Suppressor macrophage treated with lipopolysaccharide for 4 hours (primary cell): Measurements from ENCODE around the gene ABHD17C.

Experiments used
- DNase-seq: peaks from one replicate; pipeline ENCODE4 v3.0.0-alpha.2; 2020

Gene ABHD17C

DNA sequence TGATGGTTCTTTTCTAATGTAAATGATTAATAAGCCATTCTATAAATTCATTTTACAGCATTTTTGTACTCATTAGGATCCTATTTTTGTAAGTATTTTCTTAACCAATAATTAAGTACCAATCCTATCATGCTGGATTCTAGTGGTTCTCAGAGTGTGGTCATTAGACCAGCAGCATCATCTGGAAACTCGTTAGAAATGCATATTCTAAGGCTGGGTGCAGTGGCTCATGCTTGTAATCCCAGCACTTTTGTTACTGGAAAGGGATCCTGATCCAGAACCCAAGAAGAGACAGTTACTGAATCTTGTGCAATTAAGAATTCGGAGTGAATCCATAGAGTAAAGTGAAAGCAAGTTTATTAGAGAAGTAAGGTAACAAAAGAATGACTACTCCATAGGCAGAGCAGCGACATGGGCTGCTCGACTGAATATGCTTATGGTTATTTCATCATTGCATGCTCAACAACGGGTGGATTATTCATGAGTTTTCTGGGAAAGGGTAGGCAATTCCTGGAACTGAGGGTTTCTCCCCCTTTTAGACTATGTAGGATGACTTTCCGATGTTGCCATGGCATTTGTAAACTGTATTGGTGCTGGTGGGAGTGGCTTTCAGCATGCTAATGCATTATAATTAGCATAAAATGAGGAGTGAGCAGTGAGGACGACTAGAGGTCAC, 74.2 kb downstream of the ABHD17C start:
- no peak for DNase-seq

DNA sequence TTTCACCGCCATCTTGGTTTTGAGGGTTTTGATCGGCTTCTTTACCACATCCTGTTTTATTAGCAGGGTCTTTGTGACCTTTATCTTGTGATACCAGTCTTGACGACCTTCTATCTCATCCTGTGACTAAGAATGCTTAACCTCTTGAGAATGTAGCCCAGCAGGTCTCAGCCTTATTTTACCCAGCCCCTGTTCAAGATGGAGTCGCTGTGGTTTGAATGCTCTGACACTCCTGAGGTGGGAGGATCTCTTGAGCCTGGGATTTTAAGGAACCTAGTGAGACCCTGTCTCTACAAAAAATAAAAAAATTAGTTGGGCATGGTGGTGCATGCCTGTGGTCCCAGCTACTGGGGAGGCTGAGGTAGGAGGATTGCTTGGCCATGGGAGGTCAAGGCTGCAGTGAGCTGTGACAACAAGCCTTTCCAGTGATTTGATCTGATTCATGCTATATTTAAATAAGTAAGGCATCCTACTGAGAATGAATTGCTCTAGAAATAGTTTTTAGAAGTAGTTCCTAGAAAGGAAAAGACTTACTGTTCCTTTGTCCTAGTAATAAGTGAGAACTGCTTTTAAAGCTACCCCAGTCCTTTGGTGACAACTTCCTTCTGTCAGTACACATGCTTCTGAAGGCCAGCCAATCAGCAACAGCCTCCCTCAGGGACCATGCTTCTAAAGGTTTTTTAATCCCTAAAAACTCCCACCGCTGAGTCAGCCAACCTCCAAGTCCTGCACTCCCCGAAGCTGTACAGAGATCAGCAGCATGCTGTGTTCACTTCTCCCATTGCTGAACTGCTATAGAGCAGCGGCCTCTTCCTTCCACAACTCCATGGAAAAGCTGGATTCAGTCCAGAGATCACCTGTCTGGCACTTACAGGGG, 75.0 kb downstream of the ABHD17C start:
- no peak for DNase-seq

DNA sequence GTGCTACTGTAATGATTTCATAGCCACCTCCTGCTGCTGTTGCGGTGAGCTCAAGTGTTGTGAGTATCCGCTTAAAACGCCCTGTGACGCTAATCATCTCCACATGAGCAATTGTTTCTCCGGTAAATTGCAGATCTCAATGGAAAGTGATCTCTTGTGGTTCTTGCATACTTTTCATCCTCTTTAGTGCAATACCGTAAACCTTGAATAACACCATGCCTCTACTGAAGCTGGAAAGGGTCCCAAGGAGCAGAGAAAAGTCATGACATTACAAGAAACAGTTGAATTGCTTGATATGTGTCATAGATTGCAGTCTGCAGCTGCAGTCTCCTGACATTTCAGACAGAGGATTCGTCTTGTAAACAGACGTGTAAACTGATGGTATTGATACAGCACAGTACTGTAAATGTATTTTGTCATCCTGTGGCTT, 78.0 kb downstream of the ABHD17C start:
- DNase-seq: no peak

DNA sequence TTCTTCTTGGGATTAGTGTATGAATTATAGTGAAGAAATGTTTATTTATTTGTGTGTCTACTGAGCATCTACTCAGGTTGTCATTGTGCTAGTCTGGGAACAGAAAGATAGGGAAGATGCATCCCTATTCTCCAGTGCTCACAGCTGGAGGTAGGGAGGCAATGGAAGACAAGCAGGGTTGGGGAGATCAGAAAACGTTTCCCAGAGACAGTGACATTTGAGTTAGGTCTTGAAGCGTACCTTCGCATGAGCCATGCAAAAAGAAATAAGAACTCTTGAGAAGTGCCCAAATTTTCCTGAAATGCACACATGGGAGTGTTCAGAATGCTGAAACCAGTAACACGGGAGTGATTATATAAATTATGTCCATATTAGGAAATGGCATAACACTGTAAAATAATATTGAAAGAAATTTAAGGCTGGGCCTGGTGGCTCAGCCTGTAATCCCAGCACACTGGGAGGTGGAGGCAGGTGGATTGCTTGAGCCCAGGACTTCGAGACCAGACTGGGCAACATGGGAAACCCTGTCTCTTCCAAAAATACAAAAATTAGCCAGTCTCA, 78.8 kb downstream of the ABHD17C start:
- DNase-seq: no peak

DNA sequence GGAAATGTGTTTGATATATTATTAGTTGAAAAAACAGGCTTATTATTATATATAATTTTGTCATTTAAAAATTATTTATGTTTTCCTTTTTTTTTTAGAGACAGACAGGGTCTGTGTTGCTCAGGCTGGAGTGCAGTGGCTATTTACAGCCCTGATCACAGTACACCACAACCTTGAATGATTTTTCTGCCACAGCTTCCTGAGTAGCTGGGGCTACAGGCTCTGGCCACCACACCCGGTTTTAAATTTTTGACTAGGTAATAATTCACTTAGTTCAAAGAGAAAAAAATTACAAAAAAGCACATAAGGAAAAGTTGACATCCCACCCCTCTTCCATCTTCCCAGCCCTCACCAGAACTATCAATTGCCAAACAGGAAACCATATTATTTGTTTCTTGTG, 79.4 kb downstream of the ABHD17C start:
- no peak for DNase-seq

DNA sequence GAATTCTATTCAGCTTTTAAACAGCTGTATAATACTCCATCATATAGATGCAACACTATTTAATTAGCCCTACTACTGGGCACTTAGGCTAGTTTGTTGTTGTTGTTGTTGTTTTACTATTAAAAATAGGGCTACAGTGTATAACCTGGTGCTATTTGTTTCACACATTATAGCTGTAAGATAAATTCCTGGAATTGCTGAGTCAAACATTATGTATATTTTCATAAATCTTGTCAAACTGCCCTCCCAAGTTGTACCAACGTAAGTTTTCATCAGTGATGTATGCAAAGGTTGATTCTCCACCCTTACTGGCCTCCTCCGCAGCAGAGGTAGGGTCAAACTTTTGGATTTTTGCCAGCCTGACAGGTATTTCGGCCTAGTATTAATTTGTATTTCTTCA, 80.2 kb downstream of the ABHD17C start:
- DNase-seq: no peak

DNA sequence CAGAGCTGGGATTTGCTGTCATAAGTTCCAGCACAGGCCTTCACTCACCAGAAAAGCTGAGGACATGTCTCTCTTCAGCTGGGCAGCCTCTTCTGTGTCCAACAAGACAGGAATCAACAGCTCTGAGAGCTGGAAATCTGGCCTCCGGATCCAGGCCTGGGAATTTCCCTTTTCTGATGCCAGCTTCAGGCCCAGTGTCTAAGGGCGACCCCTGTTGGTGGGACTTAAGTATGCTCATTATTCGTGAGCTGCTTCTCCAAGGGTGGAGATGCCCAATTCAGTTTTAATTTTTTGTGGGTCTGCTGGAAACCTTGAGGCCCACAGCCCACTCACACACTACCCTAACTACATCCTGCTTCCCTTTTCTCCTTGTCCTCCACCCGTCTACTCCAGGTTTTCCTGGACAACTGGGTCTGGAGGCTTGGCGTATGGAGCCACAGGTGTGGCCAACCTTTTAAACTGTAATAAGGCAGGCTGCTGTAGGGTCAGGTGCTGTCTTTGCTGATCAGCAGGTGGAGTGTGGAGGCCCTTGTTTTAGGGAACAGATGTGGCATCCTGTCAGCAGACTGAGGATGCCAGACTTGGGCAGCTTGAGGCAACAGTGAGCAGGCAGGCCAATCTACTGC, 81.4 kb downstream of the ABHD17C start:
- peak; percentile 85 for DNase-seq

DNA sequence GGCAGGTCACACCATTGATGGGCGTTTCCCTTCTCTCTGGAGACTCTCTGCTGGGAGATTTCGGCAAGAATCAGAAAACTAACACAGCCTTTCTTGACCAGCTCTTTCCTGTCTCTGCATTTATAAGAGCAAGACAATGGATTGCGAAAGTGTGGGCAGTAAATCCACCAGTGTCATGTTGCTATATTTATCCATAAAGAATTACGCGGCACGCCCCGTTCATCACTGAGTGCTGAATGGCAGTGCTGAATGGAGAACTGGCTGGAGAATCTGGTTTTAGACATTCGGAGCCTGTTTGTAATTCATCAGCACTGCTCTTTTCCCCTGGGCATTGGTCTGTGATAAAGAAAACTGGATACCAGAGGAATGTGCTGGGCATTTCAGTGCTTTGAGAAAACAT, 82.0 kb downstream of the ABHD17C start:
- DNase-seq: peak; percentile 93

DNA sequence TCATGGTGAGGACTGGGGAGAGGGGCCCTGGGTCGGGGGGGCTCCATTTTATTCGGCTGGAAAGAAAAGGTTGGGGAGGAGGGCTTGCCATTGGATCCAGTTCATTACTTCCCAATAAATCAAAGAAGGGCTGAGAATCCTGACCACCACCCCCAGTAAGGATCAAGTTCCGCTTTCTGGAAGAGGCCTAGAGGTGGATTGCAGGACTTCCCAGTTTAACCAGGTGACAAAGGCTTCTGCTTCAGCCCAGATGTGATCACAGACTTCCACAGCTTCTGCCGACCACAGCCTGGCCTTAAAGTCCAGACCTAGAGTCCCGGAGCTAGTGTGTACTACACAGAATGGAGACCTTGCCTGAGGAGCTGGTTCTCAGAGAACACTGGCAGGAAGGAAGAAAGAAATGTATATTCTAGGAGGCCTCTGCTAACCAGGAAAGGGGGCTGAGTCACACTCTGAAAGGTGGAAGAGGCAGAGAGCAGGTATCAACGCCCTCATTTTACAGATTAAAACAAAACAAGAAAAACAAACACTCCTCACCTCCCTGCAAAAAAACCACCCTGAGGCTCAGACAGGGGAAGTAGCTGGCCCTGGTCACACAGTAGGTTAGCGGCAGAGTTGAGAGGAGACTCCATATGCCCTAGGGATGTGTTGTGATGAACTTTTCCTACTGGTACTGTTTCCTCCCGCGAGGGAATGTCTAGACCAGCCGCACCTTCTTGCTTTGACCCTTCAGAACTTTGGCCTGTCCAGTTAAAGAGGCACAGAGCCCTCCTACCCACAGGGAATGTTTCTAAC, 82.9 kb downstream of the ABHD17C start:
- DNase-seq: no peak

DNA sequence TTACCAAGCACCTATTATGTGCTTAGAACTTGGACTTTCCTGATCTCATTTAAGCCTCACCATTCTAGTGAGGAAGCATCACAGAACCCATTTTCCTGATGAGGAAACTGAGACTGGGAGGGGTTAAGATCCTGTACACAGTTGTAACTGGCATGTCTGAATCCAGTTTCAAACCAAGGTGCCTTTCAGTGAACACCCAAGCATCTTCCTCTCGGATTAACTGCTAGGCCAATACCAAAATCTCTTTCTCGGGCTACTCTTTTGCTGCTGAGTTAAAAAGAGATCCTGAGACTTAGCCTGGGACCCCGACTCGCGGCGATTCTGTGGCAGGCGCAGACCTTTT, 83.5 kb downstream of the ABHD17C start:
- no peak for DNase-seq

DNA sequence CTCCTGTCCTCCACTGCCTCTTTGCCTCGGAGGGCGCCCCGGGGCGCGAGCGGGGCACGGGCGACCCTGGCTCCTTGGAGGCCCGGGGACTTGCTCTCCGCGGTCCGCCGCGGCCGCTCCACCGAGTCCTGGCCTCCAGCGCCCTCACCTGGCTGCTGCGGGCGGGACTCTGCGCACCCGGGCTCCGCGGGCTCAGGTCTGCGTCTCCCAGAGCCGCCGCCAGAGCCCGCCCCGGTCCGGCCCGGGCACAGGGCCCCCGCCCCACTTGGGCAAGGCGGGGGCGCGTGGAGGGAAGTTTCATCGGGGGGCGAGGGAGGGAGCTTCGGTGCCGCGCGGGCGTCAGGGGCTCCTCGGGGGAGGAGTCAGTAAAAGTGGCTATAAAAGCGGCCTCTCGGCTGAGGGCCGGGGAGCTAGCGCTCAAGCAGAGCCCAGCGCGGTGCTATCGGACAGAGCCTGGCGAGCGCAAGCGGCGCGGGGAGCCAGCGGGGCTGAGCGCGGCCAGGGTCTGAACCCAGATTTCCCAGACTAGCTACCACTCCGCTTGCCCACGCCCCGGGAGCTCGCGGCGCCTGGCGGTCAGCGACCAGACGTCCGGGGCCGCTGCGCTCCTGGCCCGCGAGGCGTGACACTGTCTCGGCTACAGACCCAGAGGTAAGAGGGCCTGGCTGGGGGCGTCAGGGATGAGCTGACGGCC, 84.0 kb downstream of the ABHD17C start, which contains the start of gene CEMIP:
CEMIP (plus strand) TSS at position 407 of the 694 bp plus-strand sequence. CDS start 94,510 bp downstream, outside the sequence.
- peak; percentile 80 for DNase-seq

DNA sequence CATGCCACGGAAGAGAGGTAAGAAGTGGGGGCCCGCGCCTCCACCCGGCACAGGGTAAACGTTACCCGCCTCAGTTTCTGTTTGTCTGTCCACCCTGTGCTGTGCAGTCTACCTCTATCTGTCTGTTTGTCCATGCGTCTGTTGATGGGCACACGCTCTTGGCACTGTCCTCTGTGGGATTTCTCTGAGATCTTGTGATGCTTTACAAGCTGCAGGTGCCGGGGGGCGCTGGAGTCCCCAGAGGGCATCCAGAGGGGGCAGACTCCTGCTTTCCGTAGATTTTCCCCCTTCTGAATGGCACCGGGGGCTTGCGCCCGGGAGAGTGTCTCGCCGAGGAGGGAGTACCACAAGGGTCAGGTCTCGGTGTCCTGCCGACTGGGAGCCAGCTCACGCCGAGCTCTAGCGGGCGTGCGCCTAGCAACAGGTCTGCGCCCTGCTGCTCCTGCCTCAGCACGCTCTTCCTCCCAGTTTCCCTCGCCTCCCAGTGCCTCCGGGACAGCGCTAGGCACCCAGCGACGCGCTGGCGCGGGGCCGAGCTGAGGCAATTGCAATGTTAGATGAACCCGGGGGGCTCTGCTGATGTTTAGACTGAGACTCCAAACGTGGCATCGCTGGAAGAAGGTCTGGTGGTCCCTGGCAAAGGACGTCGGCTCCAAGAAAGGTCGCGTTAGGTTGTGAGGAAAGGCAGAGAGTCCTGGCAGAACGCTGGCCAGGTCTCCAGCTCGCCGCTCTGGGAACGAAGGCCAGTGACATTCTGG, 84.7 kb downstream of the ABHD17C start:
- DNase-seq: no peak

DNA sequence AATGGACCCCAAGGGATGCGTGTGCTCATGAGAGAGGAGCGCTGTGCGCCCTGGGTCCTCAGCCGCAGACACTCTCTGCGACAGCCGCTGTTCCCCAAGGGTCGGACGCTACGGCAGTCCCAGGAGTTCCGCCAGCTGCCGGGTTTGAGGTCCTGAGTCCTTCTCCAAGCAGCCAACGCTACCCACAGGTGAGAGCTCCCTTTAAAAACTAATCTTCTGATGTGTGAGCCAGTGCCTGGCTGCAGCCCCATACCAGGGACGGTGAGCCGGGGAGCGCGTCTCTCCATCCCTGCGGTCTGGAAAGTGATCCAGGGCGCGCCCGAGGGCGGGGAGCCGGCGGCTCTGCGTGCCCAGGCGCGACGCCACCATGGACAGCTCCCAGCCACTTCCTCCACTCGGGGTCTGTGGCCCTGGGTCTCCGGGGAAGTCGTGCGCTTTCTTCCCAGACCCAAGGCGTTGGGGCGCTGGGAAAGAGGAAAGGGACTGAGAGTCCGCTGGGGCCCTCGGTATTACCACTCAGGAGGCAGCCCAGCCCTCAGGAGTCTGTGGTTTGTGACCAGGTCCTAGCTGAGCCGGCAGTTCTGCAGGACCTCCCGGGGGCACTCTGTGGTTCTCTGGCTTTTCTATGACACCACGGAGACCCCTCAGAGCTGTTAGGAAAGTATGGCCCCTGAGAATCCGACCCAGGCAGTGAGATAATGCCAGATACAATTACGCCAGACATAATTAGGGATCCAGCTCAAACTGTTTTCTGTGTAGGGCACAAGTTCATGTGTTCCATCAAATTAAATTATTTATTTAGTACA, 85.5 kb downstream of the ABHD17C start:
- DNase-seq: peak; percentile 53

DNA sequence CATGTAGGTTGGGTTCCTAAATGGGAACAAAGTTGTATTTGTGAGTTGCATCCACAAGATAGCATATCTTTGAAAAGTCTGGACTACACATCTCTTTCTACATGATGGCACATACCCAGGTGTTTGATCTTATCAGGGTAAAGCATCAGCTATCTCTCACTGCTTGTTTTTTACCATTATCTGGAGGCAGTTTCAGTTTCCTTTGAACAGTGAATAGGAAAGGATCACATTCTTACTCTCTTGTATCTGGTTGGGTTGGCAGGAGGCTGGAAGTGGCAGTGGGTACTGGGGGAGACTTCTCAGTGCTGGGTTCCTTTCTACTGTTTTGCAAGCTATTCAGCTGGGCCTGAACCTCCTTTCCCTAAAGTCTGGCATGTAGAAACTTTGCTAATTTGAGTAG, 88.2 kb downstream of the ABHD17C start:
- DNase-seq: no peak

DNA sequence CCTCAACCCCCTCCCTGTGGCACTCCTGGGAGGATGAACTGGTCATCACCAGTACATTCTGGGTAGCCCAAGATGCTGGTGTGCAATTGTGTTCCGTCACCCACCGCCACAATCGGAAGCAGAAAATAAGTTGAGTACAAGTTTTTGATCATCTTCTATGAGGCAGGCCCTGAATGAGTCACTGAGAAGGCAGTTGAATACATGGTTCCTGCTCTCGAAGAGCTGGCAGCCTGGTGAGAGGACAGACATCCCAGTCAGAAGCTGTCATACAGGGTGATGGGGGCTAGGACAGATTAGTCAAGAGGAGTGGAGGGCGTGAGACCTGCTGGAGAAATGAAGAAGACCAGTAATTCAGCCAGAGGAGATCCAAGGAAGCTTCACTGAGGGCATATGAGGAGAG, 90.2 kb downstream of the ABHD17C start:
- DNase-seq: no peak

DNA sequence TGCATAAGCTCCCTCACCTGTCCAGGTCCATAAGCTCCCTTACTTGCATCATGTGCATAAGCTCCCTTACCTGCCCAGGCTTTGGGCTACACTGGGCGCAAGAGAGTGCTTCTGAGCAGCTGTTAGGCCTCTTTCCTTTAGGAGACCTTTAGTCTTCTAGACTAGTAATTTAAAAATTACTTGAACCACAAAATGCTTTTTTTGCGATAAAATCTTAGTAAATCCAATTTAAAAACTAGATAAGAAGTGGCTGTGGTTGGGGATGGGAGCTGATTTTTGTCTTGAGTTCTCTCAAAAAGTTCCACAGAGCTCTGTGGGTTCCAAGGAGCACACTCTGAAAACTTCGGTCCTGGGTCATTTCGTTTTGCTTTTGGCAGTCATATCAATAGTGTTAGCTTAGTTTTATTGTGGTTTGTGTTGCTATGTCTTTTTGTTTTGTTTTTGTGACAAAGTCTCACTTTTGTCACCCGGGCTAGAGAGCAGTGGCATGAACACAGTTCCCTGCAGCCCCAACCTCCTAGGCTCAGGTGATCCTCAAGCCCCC, 90.8 kb downstream of the ABHD17C start:
- no peak for DNase-seq

DNA sequence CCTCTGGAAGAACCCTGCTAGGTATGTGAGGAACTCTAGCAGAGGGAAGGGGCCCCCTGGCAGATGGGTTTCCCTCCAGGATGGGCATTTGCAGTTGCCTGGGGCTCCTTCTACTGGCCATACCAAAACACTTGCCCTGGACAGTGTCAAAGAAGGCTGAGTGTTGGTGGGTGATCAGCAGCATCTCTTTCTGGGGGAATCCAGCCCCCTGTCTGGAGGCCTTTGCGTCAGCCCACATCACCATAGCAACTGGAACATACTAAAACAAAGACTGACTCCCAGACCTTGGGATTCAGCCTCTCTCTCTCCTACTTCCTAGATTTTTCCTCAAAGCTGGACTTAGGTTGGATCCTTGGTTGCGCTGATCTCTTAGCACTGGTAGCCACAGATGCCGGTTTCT, 92.2 kb downstream of the ABHD17C start:
- DNase-seq: no peak

DNA sequence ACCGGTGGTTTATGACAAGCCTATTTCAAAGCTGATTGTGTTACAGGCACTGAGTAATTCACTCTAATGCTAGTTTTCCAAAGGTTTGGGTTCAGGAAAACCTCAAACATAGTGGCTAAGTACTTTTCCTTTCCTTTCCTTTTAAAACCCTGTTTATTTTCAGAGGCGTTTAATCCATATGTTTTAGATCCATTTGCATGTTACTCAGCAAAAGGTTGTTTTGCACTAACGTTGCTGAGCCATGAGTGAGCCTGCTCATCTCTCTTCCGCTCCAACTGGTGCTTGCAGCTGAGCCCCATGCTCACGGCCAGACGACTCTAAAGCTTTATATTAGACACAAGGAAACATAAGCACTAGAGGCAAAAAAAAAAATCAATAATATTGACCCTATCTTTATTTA, 93.4 kb downstream of the ABHD17C start:
- peak; percentile 27 for DNase-seq

DNA sequence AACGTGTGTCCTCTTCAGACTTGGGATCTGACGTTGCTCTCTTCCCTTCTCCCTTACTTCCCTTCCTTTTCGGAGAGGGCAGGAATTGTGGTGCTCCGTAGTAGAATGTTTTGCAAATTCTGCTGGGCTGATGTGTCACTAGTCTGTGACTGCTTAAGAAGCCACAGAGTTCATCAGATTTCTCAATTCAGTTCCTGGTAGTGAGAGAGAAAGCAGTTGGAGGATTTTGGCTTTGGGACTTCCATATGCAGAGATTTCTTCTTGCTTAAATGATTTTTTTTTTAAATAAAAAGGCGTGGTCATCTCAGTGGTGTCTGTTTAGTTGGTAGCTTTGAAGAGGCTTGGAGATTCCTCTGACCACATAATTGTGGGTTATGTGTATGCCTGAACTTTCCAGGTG, 94.2 kb downstream of the ABHD17C start:
- DNase-seq: peak; percentile 93

DNA sequence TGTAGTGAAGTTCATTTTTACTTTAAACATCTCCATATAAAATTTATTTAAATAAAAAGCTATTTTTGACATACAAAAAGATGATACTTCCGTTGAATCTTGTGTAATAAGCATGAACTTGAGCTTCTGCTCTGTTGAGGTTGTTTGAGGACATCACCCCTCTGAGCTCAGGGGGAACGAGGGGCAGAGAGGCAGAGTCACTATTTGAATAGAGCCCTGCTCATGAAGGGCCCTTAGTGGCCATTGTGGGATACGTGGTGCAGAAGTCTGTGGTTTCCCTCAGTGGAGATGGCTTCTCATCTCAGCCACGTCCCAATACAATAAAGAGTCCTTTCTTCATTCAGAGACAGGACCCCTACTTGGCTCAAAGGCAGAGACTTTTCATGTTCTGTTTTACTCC, 94.7 kb downstream of the ABHD17C start:
- DNase-seq: peak; percentile 39
